ENCODE measurements around the gene REEP1. TPM values are rescaled to one million over a fixed set of nuclear protein-coding genes. Genes with fewer than 3 reads are reported as not detected.
"Not testable (repeated sequence)": the region's sequence is repeated elsewhere in the genome, so short reads cannot be mapped to it uniquely, and the experiment has no call there.

REEP1 gene
- polyA plus RNA-seq, 2 of the 4 experiments (the other 2 are of a cell fraction): 0.30 to 0.45 TPM

- TF ChIP-seq SREBF2 (IDR thresholded peaks at IDR 0.05): no peak
- TF ChIP-seq, protein P1, sequence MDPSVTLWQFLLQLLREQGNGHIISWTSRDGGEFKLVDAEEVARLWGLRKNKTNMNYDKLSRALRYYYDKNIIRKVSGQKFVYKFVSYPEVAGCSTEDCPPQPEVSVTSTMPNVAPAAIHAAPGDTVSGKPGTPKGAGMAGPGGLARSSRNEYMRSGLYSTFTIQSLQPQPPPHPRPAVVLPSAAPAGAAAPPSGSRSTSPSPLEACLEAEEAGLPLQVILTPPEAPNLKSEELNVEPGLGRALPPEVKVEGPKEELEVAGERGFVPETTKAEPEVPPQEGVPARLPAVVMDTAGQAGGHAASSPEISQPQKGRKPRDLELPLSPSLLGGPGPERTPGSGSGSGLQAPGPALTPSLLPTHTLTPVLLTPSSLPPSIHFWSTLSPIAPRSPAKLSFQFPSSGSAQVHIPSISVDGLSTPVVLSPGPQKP (IDR thresholded peaks at IDR 0.05; ENCODE audit: low read depth, low read length): no peak
- no peak for TF ChIP-seq CTCF (IDR thresholded peaks at IDR 0.05)
- no peak for TF ChIP-seq MYC (IDR thresholded peaks at IDR 0.05; ENCODE audit: borderline replicate concordance, low read length)
- no peak for TF ChIP-seq JUN (IDR thresholded peaks at IDR 0.05)
- TF ChIP-seq HOXB13 (CRISPR knock-in tag; IDR thresholded peaks at IDR 0.05; ENCODE audit: low read depth): no peak
- no peak for DNase-seq (ENCODE audit: low read depth in 1 of 2, low spot score in 1 of 2)
- H3K4me1 ChIP-seq: no peaks in the 10 kb centered on the region
- ChIA-PET POLR2A (no interaction called here), CTCF (interaction anchor here (1.0 to 2.9 kb wide), 2 partner anchors 11 to 32 kb away, joined by 3 to 14 read pairs; partner anchors contain the start of gene MRPL35)
- H3K9me3 ChIP-seq: no peaks in the 10 kb centered on the region
- no peak overlapping the region for H3K27ac ChIP-seq
- FAIRE-seq: no peak
- H3K4me2 ChIP-seq: no peak overlapping the region
- no peak overlapping the region for H3K4me3 ChIP-seq
- ATAC-seq: no peak; a peak in 1 of 6 replicates
- WGBS (ENCODE audit: missing lambda C conversion rate): 78% methylated on average over 12 of the region's 13 CpGs
Observed at GRCh38 chr2:86231680-86232372, 105.6 kb downstream of the REEP1 start.

DNA sequence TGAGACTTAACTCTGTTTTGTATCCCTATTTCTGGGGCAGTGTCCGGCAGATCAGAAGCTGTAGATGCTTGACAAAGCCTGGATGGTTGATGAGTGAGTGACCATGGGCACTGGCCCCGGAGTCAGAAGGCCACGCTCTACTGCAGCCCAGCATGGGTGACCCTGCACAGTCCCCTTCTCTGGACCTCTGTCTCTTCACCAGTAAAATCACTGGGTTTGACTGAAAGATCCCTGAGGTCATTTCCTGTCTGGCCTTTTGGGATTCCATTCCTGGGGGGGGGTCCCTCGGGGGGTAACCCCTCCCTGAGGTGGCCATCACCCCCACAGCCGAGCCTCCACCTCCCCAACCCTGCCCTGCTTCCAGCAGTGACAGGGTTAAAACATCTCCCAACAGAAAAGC is 106.5 kb downstream of the REEP1 start:
- no peaks in the 10 kb centered on the region for H3K9me3 ChIP-seq
- CTCF ChIA-PET: interaction anchor here (2.9 kb wide), 1 partner anchor 10 kb away, joined by 14 read pairs; no protein-coding TSS in a partner anchor
- H3K4me3 ChIP-seq: no peak overlapping the region
- POLR2A ChIA-PET: no interaction called here
- no peak overlapping the region for H3K4me2 ChIP-seq
- H3K27ac ChIP-seq: no peak overlapping the region
- ATAC-seq: no peak
- TF ChIP-seq FOSB (CRISPR knock-in tag; IDR thresholded peaks at IDR 0.05) (no peak), KDM1A (IDR thresholded peaks at IDR 0.05; ENCODE audit: low read depth) (no peak), JUN (IDR thresholded peaks at IDR 0.05) (no peak), POLR2A (IDR thresholded peaks at IDR 0.05; ENCODE audit: low read length) (no peak), CHD2 (IDR thresholded peaks at IDR 0.05; ENCODE audit: low read length, partially characterized antibody) (no peak), FOXS1 (CRISPR knock-in tag; IDR thresholded peaks at IDR 0.05) (no peak)
- WGBS (ENCODE audit: missing lambda C conversion rate): 62% methylated on average over 5 of the region's 5 CpGs
- no peak for FAIRE-seq
- no peak for DNase-seq (ENCODE audit: low read depth in 1 of 2, low spot score in 1 of 2)
- H3K4me1 ChIP-seq: no peaks in the 10 kb centered on the region

DNA sequence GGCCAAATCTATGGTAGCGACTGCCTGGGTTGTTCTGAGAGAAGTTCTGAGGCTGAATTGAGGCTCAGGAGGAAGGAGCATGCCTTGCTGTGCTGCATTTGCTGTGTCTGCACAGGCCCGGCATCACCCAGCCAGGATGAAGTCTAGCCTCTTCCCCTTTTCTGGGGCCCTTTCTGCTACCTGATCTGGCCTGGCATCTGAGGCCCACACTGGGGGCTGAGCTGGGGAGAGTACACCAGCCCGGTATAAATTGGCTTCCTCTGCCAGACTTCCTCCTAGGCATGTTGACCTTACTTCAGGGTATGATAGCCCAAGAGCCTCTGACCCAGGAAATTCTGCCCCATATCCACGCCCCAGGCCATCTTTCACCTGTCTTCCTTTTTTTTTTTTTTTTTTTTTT is 108.2 kb downstream of the REEP1 start:
- TF ChIP-seq TP53 (CRISPR knock-in tag; IDR thresholded peaks at IDR 0.05) (no peak), POLR2A (IDR thresholded peaks at IDR 0.05; ENCODE audit: low read length) (no peak), RAD21 (conservative IDR thresholded peaks at IDR 0.05 in 1 of 2, IDR thresholded peaks at IDR 0.05 in 1 of 2) (no peak), BHLHE40 (IDR thresholded peaks at IDR 0.05; ENCODE audit: low read depth, low read length) (no peak), POLR2AphosphoS2 (conservative IDR thresholded peaks at IDR 0.05; ENCODE audit: low read length) (no peak), JUNB (IDR thresholded peaks at IDR 0.05) (no peak), EHF (CRISPR knock-in tag; IDR thresholded peaks at IDR 0.05) (no peak), NR3C1 (IDR thresholded peaks at IDR 0.05) (no peak), RCOR1 (IDR thresholded peaks at IDR 0.05; ENCODE audit: low read depth, low read length) (no peak), NFE2L2 (conservative IDR thresholded peaks at IDR 0.05; ENCODE audit: low read length) (no peak), SREBF2 (IDR thresholded peaks at IDR 0.05) (no peak), RFX5 (IDR thresholded peaks at IDR 0.05) (no peak), ZNF302 (CRISPR knock-in tag; IDR thresholded peaks at IDR 0.05) (no peak)
- TF ChIP-seq, protein P2, sequence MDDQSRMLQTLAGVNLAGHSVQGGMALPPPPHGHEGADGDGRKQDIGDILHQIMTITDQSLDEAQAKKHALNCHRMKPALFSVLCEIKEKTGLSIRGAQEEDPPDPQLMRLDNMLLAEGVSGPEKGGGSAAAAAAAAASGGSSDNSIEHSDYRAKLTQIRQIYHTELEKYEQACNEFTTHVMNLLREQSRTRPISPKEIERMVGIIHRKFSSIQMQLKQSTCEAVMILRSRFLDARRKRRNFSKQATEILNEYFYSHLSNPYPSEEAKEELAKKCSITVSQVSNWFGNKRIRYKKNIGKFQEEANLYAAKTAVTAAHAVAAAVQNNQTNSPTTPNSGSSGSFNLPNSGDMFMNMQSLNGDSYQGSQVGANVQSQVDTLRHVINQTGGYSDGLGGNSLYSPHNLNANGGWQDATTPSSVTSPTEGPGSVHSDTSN (IDR thresholded peaks at IDR 0.05): no peak
- CTCF ChIA-PET: interaction anchor here (2.9 kb wide), 1 partner anchor 8 kb away, joined by 14 read pairs; no protein-coding TSS in a partner anchor

DNA sequence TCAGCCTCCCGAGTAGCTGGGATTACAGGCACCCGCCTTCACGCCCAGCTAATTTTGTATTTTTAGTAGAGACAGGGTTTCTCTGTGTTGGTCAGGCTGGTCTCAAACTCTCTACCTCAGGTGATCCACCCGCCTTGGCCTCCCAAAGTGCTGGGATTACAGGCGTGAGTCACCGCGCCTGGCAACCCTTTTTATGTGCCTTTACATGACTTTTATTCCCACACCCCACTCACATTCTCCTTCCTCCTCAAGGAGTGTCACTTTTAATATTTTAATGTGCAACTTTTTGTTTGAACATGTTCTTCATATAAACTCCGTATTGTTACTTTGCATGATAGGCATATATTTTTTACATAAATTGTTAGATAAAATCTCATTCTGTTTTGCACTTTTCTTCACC is 108.9 kb downstream of the REEP1 start:
- DNase-seq (ENCODE audit: low read depth in 1 of 2, low spot score in 1 of 2); FAIRE-seq; H3K4me2 ChIP-seq; H3K9me3 ChIP-seq; ATAC-seq; H3K4me3 ChIP-seq; H3K4me1 ChIP-seq; POLR2A ChIA-PET; H3K27ac ChIP-seq: not testable (repeated sequence)
- CTCF ChIA-PET: interaction anchor here (2.9 kb wide), 1 partner anchor 8 kb away, joined by 14 read pairs; no protein-coding TSS in a partner anchor
- 78% methylated on average over 8 of the region's 8 CpGs for WGBS (ENCODE audit: missing lambda C conversion rate)

More for the DNA sequence above, 108.2 kb downstream of the REEP1 start:
- POLR2A ChIA-PET: no interaction called here
- Histone ChIP-seq H3K9me3 (no peaks in the 10 kb centered on the region), H3K27ac (no peak overlapping the region), H3K4me3 (no peak overlapping the region), H3K4me2 (no peak overlapping the region), H3K4me1 (no peaks in the 10 kb centered on the region)
- FAIRE-seq (no peak), DNase-seq (ENCODE audit: low read depth in 1 of 2, low spot score in 1 of 2) (no peak), ATAC-seq (no peak)
- 82% methylated on average over 4 of the region's 4 CpGs for WGBS (ENCODE audit: missing lambda C conversion rate)
